A549 (cell line): ENCODE data around the gene SMURF1. TPM values are rescaled to one million over a fixed set of nuclear protein-coding genes. Genes with fewer than 3 reads are reported as not detected.

Source experiments
- ATAC-seq, 2 experiments: fragments of 200-7000 bp in 1 of 2; fragments of >200 bp in 1 of 2; cut with Nextera tagmentation in 1 of 2; cut with Tn5 transposase in 1 of 2; 3 replicates each; pipeline versions ENCODE4 v1.8.0 to v1.9.1; 2018 to 2020; ENCODE audit warnings: mild to moderate bottlenecking in 1 of 2, moderate library complexity in 1 of 2
- CTCF ChIA-PET: fragments of 300-600 bp; sonication (Branson Sonifier 250); formaldehyde crosslinking; extraction: SDS; loops from one replicate; lab custom pipeline; 2021; ENCODE audit warnings: antibody characterized with exemption, inconsistent platforms; lab: Yijun Ruan, JAX
- POLR2A ChIA-PET: fragments of 350-600 bp; formaldehyde crosslinking; extraction: SDS; loops from one replicate; lab custom pipeline; 2021; ENCODE audit warnings: antibody characterized with exemption, inconsistent platforms; lab: Yijun Ruan, JAX
- DNase-seq, 2 experiments: peaks; one replicate each; pipeline versions ENCODE4 v3.0.0 to v3.0.0-alpha.2; 2011 to 2016; ENCODE audit warnings: low read depth in 1 of 2, low spot score in 1 of 2
- FAIRE-seq: peaks from 2 replicates; lab custom pipeline; 2011; peaks lifted over from hg19 to GRCh38; lab: Jason Lieb, UNC
- H3K27ac ChIP-seq, 2 experiments: fragments of >200 bp; sonication (Bioruptor Twin); formaldehyde crosslinking; 3 replicates each; pipeline ENCODE4 v1.5.1; 2016 to 2017
- H3K4me1 ChIP-seq: fragments of >200 bp; sonication (Bioruptor Twin); formaldehyde crosslinking; 3 replicates; pipeline ENCODE4 v1.6.1; 2016
- H3K4me2 ChIP-seq: fragments of >200 bp; sonication (Bioruptor Twin); formaldehyde crosslinking; 3 replicates; pipeline ENCODE4 v1.6.1; 2016
- H3K4me3 ChIP-seq: fragments of >200 bp; sonication (Bioruptor Twin); formaldehyde crosslinking; 3 replicates; pipeline ENCODE4 v1.5.1; 2016
- H3K9me3 ChIP-seq: fragments of >200 bp; sonication (Bioruptor Twin); formaldehyde crosslinking; 3 replicates; pipeline ENCODE4 v1.6.1; 2016
- ATOH8 ChIP-seq: fragments of 250-450 bp; sonication (Bioruptor Pico); IDR thresholded peaks from 2 replicates; pipeline ENCODE4 v1.5.0; 2020; ENCODE audit warnings: low read depth, mild to moderate bottlenecking, moderate library complexity
- CBX2 ChIP-seq: fragments of 200-600 bp; sonication (generic); IDR thresholded peaks from 2 replicates; pipeline ENCODE4 v1.6.1; 2016; ENCODE audit warnings: low read depth, mild to moderate bottlenecking, borderline replicate concordance
- CBX8 ChIP-seq: fragments of 200-600 bp; sonication (generic); IDR thresholded peaks from 2 replicates; pipeline ENCODE4 v1.6.1; 2016
- CEBPB ChIP-seq, 2 experiments: fragments of >200 bp in 1 of 2; sonication (Bioruptor Twin) in 1 of 2; formaldehyde crosslinking in 1 of 2; IDR thresholded peaks; 2 replicates each; pipeline ENCODE4 v1.6.1; 2012 to 2016
- CHD2 ChIP-seq: fragments of 150-350 bp; IDR thresholded peaks from 2 replicates; pipeline ENCODE4 v1.6.1; 2014; ENCODE audit warnings: low read length; ENCODE audit not compliant: partially characterized antibody
- CHD4 ChIP-seq: fragments of 200-600 bp; sonication (generic); IDR thresholded peaks from 2 replicates; pipeline ENCODE4 v1.6.1; 2016; ENCODE audit warnings: antibody characterized with exemption, mild to moderate bottlenecking, borderline replicate concordance
- EP300 ChIP-seq, 2 experiments: fragments of >200 bp; sonication (Bioruptor Twin); formaldehyde crosslinking; IDR thresholded peaks; 2 replicates in 1 of 2; 3 replicates in 1 of 2; pipeline ENCODE4 v1.6.1; 2016 to 2017
- ESRRA ChIP-seq: fragments of 150-350 bp; IDR thresholded peaks from 2 replicates; pipeline ENCODE4 v1.6.1; 2014; ENCODE audit warnings: mild to moderate bottlenecking, low read length, borderline replicate concordance
- FOXS1 ChIP-seq: fragments of 250-450 bp; sonication (Bioruptor Pico); IDR thresholded peaks from 2 replicates; pipeline ENCODE4 v1.5.0; 2020; ENCODE audit warnings: mild to moderate bottlenecking, moderate library complexity
- HDAC2 ChIP-seq: fragments of 200-600 bp; sonication (generic); IDR thresholded peaks from 2 replicates; pipeline ENCODE4 v1.6.1; 2016
- HMGXB4 ChIP-seq: fragments of 250-450 bp; sonication (Bioruptor Pico); IDR thresholded peaks from 2 replicates; pipeline ENCODE4 v1.5.0; 2021; ENCODE audit warnings: mild to moderate bottlenecking, moderate library complexity, borderline replicate concordance
- HOXA7 ChIP-seq: fragments of 250-450 bp; sonication (Bioruptor Pico); IDR thresholded peaks from 2 replicates; pipeline ENCODE4 v1.5.0; 2020; ENCODE audit warnings: mild to moderate bottlenecking, moderate library complexity
- HOXB5 ChIP-seq: fragments of 250-450 bp; sonication (Bioruptor Pico); IDR thresholded peaks from 2 replicates; pipeline ENCODE4 v1.5.0; 2020; ENCODE audit warnings: mild to moderate bottlenecking, moderate library complexity
- MAFK ChIP-seq: fragments of 450-650 bp; IDR thresholded peaks from 2 replicates; pipeline ENCODE4 v1.6.1; 2014; ENCODE audit not compliant: partially characterized antibody
- MAX ChIP-seq: IDR thresholded peaks from 2 replicates; pipeline ENCODE4 v1.6.1; 2012
- NPAS2 ChIP-seq: fragments of 250-450 bp; sonication (Bioruptor Pico); IDR thresholded peaks from 2 replicates; pipeline ENCODE4 v1.8.0; 2022; ENCODE audit warnings: mild to moderate bottlenecking, moderate library complexity, borderline replicate concordance
- PBX3 ChIP-seq: IDR thresholded peaks from 2 replicates; pipeline ENCODE4 v1.6.1; 2012
- PHF8 ChIP-seq: fragments of 200-600 bp; sonication (generic); IDR thresholded peaks from 2 replicates; pipeline ENCODE4 v1.6.1; 2016; ENCODE audit warnings: low read depth, mild to moderate bottlenecking, antibody characterized with exemption, moderate library complexity, borderline replicate concordance
- RAD21 ChIP-seq, 2 experiments: fragments of >200 bp in 1 of 2; sonication (Bioruptor Twin) in 1 of 2; formaldehyde crosslinking in 1 of 2; IDR thresholded peaks in 1 of 2; conservative IDR thresholded peaks in 1 of 2; 2 replicates in 1 of 2; 3 replicates in 1 of 2; pipeline ENCODE4 v1.6.1; 2012 to 2018; ENCODE audit warnings: inconsistent platforms in 1 of 2
- RARB ChIP-seq: fragments of 250-450 bp; sonication (Bioruptor Pico); IDR thresholded peaks from 2 replicates; pipeline ENCODE4 v1.8.0; 2021; ENCODE audit warnings: mild to moderate bottlenecking, moderate library complexity
- TP53 ChIP-seq: fragments of 250-450 bp; sonication (Bioruptor Pico); IDR thresholded peaks from 2 replicates; pipeline ENCODE4 v1.5.0; 2021; ENCODE audit warnings: mild to moderate bottlenecking, moderate library complexity
- ZNF302 ChIP-seq: fragments of 250-450 bp; sonication (Bioruptor Pico); IDR thresholded peaks from 2 replicates; pipeline ENCODE4 v1.9.0; 2021; ENCODE audit warnings: inconsistent platforms, mild to moderate bottlenecking, moderate library complexity
- WGBS: methylation state at CpG from one replicate; pipeline ENCODE4 v1.1.6; 2017; ENCODE audit errors: missing lambda C conversion rate; 5-methylcytosine and 5-hydroxymethylcytosine counted together
- polyA plus RNA-seq, 4 experiments: library from polyadenylated mRNA; depleted of rRNA in 3 of 4; stranded (reverse); fragments of >200 nt; fragmentation: RNase III in 1 of 4; extraction: RNeasy Plus Mini Kit Qiagen cat#74134 plus additional on column Dnase treatment in 1 of 4; gene quantifications; 2 replicates in 3 of 4; 3 replicates in 1 of 4; pipeline ENCODE4 v1.2.3, GENCODE V29; 2011 to 2017

SMURF1 gene
- polyA plus RNA-seq, 2 of the 4 experiments (the other 2 are of a cell fraction): 13.8 to 22.1 TPM

GRCh38 chr7:99076615-99077014 lies 67.3 kb downstream of the SMURF1 start:
- no peak overlapping the region for H3K4me3 ChIP-seq
- TF ChIP-seq MAFK (no peak), PHF8 (no peak), ZNF302 (no peak), CHD2 (no peak), CBX8 (no peak), PBX3 (no peak), CEBPB (IDR thresholded peaks at IDR 0.05) (no peak)
- ATAC-seq: no peak
- no peak for FAIRE-seq
- H3K27ac ChIP-seq: no peak overlapping the region
- 89% methylated on average over 10 of the region's 10 CpGs for WGBS
- ChIA-PET CTCF (no interaction called here), POLR2A (no interaction called here)
- H3K4me2 ChIP-seq: no peak overlapping the region
- DNase-seq: no peak
- H3K9me3 ChIP-seq: no peaks in the 10 kb centered on the region
- peaks cover 12% of the 10 kb centered on the region; the same call in 2 of the 3 replicates for H3K4me1 ChIP-seq

- no peak overlapping the region for H3K4me2 ChIP-seq
- peaks cover 7% of the 10 kb centered on the region; the same call in 1 of the 3 replicates for H3K4me1 ChIP-seq
- H3K4me3 ChIP-seq: no peak overlapping the region
- ATAC-seq: no peak
- WGBS: 76% methylated on average over 2 of the region's 2 CpGs
- DNase-seq: no peak
- POLR2A ChIA-PET: no interaction called here
- CTCF ChIA-PET: no interaction called here
- no peak for FAIRE-seq
- no peaks in the 10 kb centered on the region for H3K9me3 ChIP-seq
- no peak for TF ChIP-seq CHD4
- no peak for TF ChIP-seq NPAS2 (CRISPR knock-in tag)
- no peak for TF ChIP-seq ATOH8
- no peak for TF ChIP-seq CBX8
- no peak for TF ChIP-seq RARB (CRISPR knock-in tag)
- TF ChIP-seq HDAC2: no peak
- no peak for TF ChIP-seq EP300 (IDR thresholded peaks at IDR 0.05)
- no peak for TF ChIP-seq PBX3
- TF ChIP-seq CBX2: no peak
- no peak for TF ChIP-seq HOXB5 (CRISPR knock-in tag)
- no peak for TF ChIP-seq HOXA7
- TF ChIP-seq RAD21 (conservative IDR thresholded peaks at IDR 0.05 in 1 of 2, IDR thresholded peaks at IDR 0.05 in 1 of 2): no peak
- no peak for TF ChIP-seq TP53 (CRISPR knock-in tag)
- TF ChIP-seq HMGXB4 (CRISPR knock-in tag): no peak
- TF ChIP-seq MAX: no peak
- TF ChIP-seq ESRRA: no peak
- no peak for TF ChIP-seq FOXS1
- H3K27ac ChIP-seq: no peak overlapping the region
These were observed 70.0 kb downstream of the SMURF1 start for GRCh38 chr7:99073839-99074446.
